ENCODE data around the gene GOLGA8S.
"Not testable (repeated sequence)": the region's sequence is repeated elsewhere in the genome, so short reads cannot be mapped to it uniquely, and the experiment has no call there.

The GOLGA8S gene

GRCh38 chr15:23411841-23412240 is 57.3 kb downstream of the GOLGA8S start:
- H3K4me3 ChIP-seq (ENCODE audit: low read length) = no peak overlapping the region
- TF ChIP-seq CTCF (IDR thresholded peaks at IDR 0.05; ENCODE audit: low read depth, low read length, poor library complexity, severe bottlenecking) (no peak), EZH2phosphoT487 (IDR thresholded peaks at IDR 0.05; ENCODE audit: borderline replicate concordance, low read length) (no peak)
- H3K27me3 ChIP-seq (ENCODE audit: control insufficient read depth, low read length) = no peaks in the 10 kb centered on the region
- H3F3A ChIP-seq (ENCODE audit: control insufficient read depth, insufficient read depth) = no peaks in the 10 kb centered on the region
- no peaks in the 10 kb centered on the region for H3K4me1 ChIP-seq (ENCODE audit: control insufficient read depth, low read length)
- no peaks in the 10 kb centered on the region for H3K9me3 ChIP-seq (ENCODE audit: control insufficient read depth, insufficient read depth, low read length)
- no peak overlapping the region for H3K4me2 ChIP-seq (ENCODE audit: low read length)
- no peaks in the 10 kb centered on the region for H3K79me2 ChIP-seq (ENCODE audit: control insufficient read depth, low read length)
- H4K20me1 ChIP-seq (ENCODE audit: control insufficient read depth, insufficient read depth, low read depth, low read length) = no peaks in the 10 kb centered on the region
- H3K27ac ChIP-seq (ENCODE audit: low read depth, low read length) = no peak overlapping the region
- no peaks in the 10 kb centered on the region for H3K9me2 ChIP-seq (replicated peaks; ENCODE audit: control insufficient read depth, low read length)
- no peaks in the 10 kb centered on the region for H3K36me3 ChIP-seq (ENCODE audit: control insufficient read depth, low read length)

- H3K4me2 ChIP-seq (ENCODE audit: low read length); H3K4me1 ChIP-seq (ENCODE audit: control insufficient read depth, low read length); H3F3A ChIP-seq (ENCODE audit: control insufficient read depth, insufficient read depth); H3K9me2 ChIP-seq (replicated peaks; ENCODE audit: control insufficient read depth, low read length); H3K9me3 ChIP-seq (ENCODE audit: control insufficient read depth, insufficient read depth, low read length); H4K20me1 ChIP-seq (ENCODE audit: control insufficient read depth, insufficient read depth, low read depth, low read length); H3K79me2 ChIP-seq (ENCODE audit: control insufficient read depth, low read length); H3K4me3 ChIP-seq (ENCODE audit: low read length); H3K36me3 ChIP-seq (ENCODE audit: control insufficient read depth, low read length); H3K27me3 ChIP-seq (ENCODE audit: control insufficient read depth, low read length); H3K27ac ChIP-seq (ENCODE audit: low read depth, low read length): not testable (repeated sequence)
Measured at GRCh38 chr15:23412881-23413600, 58.5 kb downstream of the GOLGA8S start.
